Hippocampal formation (tissue), 2 donors: Measurements from ENCODE around the gene RMRP.
A peak's percentile ranks its signal among the peaks of the same experiment; 100 is the strongest.
"Not testable (repeated sequence)": the region's sequence is repeated elsewhere in the genome, so short reads cannot be mapped to it uniquely, and the experiment has no call there.

Source experiments
- DNase-seq, 2 donors: peaks; one replicate each; lab custom pipeline; 2025; lab: John Stamatoyannopoulos, UW

Gene RMRP

DNA sequence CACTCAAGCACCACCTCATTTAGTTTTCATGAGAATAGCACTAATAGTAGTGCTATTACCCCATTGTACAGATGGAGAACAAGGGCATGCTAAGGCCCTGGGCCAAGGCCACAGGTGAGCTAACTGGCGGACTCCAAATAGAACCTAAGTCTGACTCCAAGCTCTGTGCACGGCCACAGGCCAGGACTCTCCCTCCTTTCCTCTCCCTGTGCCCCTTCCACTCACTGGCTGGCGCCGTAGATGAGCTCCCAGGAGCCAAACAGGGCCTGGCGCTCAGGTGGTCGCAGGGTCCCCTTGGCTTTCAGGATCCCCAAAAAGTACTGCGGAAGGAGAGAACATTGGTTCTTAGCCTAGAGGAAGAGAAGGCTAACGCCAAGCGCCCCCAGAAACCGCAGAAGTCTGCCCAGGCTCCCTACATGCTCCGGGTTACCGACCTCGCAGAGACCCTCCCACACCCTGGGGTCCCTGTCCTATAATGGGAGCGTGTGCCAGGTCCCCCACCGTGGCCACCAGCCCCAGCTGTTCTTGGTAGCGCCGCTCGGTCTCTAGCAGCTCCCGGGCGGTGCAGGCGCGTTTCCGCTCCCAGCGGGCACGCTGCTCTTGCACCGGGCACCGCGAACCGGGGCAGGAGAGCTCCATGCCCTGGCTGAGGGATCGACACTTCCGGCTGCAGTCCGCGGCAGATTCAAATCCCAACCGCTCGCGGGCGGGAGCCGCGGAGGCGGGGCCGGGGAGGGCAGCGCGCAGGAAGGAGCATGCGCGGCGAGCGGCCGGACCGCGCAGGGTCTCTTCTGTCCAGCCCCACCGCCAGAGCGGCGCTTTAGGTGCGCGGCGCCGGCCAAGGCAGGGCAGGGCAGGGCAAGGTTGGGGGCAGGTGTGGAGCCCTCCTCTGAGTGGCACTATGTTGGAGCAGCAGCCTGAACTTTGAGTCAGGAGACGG lies 7.0 kb upstream of the RMRP start, which contains the start of gene ARHGEF39:
TSS of gene ARHGEF39 (minus strand) at position 665 of the 940 bp plus-strand sequence. CDS start at position 639, 26 bp downstream.
- peak; percentile 15 to 66 for DNase-seq

DNA sequence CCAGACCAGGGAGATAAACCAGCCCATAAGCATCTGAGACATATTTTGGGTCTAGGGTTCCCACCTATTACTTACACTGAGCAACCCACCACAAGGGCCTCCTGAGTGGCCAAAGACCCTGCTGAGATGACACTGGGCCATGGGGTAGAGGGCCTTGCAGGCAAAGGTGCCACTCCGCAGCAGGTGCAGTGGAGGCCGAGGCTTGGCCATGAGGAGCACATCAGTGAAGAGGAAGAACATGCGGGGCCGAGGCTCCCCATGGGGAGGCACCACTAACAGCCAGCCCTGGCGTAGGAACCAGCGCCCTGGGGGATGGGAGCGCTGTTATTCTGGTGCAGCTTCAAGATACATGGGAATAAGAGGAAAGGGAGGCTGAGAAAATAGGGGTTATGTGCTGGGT lies 4.6 kb upstream of the RMRP start:
- DNase-seq, result no peak

DNA sequence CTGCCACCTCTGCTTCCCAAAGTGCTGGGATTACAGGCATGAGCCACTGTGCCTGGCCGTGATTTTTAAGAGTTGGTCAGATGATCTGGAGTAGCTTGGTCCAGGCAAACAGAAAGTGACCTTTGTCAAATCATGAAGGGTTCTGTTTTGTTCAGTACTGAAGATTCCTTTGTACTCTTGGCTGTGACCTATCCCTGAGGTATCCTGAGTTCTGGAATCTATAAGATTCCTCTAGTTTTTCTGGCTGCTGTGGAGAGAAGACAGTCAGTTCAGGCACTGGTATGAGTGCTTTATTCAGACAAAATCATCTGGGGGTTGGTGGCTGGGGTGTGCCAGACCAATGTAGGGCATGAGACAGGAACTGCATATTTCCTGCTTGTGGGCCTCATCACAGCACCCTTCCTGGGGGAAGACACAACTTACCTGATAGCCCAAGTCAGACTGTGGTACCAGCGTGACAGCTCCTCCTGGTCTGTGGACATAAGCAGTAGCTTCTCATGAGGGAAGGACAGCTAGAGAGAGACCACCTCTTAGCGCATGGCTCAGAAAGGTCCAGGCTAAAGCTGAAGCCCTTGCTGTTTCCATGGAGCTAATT lies 4.0 kb upstream of the RMRP start:
- no peak for DNase-seq

DNA sequence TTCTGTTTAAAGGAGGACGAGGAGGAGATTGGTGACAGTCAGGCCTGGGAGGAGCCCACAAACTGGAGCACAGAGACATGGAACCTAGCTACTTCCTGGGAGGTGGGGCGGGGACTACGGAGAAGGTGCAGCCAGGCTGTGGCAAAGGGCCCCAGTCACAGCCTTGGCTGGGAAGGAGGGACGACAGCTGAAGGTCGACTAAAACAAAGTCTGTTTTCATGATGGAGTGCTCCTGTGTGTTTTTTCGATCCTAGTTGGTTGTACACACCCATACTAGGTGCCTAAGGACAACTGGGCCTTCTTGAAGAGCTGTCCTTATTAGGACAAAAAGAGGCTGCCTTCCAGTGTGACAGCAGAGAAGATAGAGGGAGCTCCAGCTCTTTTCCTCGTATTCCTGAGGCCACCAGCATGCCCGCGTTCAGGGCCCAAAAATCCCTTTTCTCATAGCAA lies 3.2 kb upstream of the RMRP start:
- DNase-seq, result no peak

DNA sequence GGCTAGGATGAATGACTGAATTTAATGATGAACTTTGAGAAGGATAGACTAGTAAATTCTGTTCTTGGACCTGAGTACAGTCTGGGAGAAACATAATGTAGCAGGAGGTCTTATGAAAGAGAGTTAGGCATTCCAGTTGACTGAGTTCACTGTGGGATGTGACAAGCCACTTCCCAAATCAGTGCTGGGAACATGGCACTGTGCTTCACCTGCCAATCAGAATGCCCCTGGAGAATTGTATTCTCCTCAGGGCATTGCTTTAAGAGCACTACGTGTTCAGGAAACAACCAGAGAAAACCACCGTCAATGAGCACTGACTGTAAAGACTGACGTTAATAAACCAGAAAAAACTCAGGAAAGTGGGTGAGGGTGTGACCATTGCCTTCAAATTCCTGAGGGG lies 1.5 kb upstream of the RMRP start:
- no peak for DNase-seq

DNA sequence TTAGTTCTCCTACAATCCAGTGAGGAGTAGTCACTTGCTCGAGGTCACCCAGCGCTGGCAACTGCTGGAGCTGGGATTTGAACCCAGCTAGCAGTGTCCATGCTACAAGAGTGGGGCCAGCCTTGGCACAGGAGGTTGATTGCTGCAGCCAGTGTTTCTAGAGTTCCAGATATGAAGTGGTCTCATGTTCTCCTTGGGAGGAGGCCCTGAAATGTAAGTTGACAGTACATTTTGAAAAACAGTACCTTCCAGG lies 1.1 kb upstream of the RMRP start:
- DNase-seq, result no peak

DNA sequence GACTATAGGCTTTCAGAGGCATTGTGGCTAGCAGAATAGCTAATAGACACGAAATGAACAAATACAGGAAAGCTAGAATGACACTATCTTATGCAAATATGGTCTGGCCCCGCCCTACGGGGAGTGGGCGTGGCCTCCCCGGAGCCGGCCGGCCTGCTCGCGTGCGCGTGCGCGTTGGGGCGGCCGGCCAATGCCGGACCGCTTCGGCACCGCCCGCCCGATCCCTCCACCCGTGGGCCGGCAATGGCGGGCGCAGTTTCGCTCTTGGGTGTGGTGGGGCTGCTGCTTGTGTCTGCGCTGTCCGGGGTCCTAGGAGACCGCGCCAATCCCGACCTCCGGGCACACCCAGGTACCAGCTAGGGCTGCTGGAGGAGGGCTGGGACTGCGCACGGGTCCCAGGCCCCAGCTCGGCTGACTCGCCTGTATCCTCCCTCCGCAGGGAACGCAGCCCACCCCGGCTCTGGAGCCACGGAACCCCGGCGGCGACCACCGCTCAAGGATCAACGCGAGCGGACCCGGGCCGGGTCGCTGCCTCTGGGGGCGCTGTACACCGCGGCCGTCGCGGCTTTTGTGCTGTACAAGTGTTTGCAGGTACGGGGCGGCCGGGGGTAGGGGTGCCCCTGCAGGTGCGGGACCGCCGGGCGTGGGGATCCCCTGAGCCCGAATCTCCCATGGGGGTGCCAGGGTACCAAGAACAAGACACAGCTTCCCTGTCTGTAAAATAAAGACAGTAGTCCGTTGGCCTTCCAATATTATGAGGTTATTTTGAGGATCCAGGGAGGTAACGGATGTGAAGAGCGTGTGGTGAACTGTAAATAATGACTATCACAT lies 533 bp upstream of the RMRP start, which contains the start of gene CCDC107:
TSS of gene CCDC107 (plus strand) at position 156 of the 831 bp plus-strand sequence. CDS start at position 244, 88 bp downstream.
- peak; percentile 79 to 91 for DNase-seq

DNA sequence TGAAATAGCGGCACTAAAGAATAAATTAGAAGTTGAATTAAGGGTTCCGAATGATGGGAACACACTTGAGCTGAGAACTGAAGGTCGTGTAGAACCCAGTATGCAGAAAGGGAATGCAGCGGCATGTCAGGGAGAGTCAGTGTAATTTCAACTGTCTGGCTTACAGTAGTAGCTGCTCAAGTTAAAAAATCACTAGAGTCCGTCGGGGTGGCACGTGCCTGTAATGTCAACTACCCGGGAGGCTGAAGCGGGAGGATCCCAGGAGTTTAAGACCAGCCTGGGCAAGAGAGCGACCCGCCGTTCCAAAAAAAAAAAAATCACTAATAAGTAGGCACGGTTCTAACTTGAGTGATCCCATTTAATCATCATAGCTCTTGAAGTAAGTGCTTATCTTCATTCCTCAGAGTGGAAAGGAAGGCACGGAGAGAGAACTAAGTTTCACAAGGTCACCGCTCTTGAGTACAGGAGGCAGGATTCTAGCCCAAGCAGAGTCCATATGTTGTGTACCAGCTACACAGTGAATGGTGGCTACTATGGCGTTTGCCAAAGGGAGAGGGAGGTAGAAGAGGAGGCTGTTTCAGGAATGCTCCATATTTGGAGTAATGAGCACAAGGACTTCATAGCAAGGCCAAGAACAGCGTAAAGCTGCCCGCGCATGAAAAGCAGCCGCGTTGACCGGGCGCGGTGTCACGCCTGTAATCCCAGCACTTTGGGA lies 831 bp downstream of the RMRP start:
- peak in 1 of 2 donors; percentile 7 for DNase-seq

DNA sequence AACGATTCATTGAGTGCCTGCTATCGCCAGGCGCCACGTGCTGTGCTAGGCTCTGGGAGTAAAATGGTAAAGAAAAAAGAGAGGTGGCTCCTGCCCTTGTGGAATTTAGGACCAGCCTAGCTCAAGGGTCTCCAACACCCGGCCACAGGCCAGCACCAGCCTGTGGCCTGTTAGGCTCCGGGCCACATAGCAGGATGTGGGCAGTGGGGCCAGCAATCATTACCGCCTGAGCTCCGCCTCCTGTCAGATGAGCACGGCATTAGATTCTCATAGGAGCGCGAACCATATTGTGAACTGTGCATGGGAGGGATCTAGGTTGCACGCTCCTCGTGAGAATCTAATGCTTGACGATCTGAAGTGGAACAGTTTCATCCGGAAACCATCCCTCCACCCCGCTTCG lies 1.5 kb downstream of the RMRP start:
- DNase-seq, result no peak

DNA sequence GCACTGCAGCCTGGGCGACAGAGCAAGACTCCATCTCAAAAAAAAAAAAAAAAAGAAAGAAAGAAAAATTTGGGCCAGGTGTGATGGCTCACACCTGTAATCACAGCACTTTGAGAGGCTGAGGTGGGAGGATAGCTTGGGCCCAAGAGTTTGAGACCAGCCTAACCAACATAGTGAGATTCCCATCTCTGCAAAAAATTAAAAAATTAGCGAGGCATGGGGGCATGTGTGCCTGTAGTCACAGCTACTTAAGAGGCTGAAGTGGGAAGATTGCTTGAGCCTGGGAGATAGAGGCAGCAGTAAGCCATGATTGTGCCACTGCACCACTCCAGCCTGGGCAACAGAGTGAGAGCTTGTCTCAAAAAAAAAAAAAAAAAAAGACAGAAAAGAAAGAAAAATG lies 4.2 kb downstream of the RMRP start:
- no peak for DNase-seq

DNA sequence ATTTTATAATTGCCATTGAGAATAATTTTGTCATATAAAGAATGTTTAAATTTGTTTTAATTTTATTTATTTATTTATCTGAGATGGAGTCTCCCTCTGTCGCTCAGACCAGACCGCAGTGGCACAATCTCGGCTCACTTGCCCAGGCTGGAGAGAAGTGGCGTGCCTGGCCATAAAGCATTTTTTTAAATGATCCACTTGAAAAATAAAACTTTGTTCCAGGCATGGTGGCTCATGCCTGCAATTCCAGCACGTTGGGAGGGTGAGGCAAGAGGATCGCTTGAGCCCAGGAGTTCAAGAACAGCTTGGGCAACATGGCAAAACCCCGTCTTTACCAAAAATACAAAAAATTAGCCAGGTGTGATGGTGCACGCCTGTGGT lies 5.0 kb downstream of the RMRP start:
- no peak for DNase-seq

DNA sequence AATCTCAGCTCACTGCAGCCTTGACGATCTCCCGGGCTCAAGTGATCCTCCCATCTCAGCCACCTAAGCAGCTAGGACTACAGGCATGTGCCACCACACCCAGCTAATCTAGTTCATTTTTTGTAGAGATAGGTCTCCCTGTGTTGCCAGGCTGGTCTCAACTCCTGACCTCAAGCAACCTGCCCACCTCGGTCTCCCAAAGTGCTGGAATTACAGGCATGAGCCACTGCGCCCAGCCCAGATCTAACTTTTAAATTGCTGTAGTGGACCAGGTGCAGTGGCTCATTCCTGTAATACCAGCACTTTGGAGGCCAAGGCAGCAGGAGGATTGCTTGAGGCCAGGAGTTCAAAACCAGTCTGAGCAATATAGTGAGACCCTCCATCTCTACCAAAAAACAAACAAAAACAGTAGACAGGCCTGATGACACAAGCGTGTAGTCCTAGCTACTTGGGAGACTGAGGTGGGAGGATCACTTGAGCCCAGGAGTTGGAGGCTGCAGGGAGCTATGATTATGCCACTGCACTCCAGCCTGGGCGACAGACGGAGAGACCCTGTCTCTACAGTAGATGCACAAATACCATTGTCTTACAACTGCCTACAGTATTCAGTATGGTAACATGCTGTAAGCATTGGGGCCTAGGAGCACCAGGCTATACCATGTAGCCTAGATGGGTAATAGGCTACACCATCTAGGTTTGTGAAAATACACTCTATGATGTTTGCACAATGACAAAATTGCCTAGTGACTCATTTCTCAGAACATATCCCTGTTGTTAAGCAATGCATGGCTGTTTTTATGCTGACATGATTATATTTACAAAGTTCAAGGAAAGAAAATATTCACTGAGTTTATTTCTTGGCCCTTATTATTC lies 5.6 kb downstream of the RMRP start:
- DNase-seq, result no peak

DNA sequence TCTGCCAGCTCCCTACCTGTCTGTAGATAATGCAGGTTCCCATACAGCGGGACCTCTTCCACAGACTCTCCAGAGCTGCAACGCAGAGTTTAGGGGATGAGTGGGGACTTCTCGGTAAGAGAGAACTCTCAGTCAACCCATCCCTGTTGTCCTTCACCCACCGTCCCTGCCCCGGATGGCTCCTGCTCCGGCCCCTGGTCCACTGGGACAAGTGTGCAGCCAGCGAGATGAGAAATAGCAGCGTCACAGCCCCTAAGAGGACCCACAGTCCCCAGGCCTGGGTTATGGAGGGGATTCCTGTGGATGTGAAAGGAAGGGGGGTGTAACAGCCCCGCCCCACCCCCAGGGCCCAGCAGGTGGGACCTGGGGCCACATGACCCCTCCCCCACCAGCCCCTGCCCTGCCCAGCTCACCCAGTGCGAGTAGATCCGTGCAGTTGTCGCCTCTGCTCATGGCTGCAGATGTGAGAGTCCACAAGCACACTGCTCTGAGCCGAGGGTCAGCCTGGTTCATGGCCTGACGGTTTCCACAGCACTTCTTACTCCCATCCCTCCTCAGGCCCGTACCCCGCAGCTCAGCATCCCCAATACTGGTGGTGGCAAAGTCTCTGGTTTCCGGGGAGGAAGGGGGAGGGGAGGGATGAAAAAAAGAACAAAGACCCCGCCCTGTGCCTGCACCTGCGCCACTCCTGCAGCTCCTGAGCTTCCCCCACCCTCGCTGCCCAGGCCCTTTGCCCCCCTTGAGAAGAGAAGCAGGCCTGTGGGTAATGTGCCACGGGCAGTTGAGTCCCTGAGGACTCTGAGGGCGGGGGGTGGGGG lies 7.3 kb downstream of the RMRP start, which contains the start of gene SIT1:
TSS of gene SIT1 (minus strand) at position 591 of the 818 bp plus-strand sequence. CDS start at position 513, 78 bp downstream.
- no peak for DNase-seq

DNA sequence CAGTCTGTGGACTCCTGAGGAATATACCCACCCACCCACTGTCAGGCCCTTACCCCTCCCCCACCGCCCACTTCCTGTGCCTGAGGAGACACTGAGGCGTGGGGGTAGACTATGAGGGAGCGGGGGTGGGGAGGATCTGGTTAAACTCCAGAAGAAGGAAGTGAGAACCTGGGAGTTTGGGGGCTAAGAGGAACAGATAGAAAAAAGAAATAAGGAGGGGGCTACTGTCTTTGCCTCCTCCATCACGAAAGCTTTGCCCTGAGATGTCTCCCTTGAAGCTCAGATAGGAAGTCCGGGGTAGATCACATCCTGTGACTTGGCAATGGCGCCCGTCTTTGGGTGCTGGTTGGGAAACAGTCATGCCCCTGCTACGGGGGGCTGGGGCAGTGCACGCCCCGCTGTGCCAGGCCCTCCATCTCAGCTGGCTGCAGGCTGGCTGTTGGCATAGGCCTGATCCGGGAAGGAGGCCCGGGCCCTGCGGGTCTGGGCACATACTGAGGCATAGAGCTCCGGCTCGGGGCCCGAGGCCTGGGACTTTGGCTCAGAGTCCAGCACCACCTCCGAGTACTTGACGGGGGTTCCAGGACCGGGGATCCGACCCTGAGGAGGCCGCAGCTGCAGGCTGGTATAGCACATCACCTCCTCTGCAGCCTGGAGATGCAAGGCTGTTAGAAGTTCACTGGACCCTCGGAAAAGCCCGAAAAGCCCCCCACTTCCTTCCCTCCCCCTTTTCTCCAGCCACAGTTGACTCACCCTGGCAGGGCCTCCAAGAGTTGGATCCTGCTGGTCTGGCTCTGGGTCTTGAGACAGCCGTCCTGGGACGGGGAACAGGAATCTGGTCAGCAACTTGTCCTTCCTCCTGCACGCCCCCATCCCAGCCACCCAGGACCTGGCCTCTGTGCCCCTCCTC lies 8.1 kb downstream of the RMRP start:
- no peak for DNase-seq

DNA sequence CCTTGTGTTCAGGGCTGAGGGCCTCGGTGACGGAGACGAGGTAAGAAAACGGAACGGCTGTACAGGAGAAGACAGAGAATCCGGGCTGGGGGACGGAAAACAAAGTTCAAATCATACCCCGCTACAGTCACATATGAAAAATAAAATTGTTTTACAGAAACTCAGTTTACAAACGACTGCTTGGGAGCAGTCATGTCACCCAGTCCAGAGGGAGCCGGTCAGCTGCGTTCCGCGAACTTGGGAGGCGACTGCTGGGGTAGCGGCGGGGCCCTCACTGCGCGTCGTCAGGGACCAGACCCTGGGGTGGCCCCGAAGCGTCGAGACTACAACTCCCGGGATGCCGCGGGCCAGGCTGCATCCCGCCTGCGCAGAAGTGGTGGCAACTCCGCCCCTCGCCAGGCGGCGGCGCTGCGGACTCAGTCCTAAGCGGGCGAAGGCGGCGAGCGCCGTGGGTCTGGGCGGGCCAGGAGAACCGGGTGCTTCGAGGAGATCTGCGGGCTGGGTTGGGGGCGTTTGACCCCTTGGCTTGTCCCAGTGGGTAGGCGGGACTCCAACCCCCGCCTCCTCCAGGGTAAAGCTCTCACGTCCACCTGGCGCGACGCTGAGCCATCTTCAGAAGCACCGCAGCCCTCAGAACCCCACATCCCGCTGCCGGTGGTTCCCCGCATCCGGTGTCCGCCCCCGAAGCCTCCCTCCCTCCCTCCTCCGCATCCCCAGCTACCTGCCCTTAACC lies 11.1 kb downstream of the RMRP start:
- peak; percentile 72 to 88 for DNase-seq

DNA sequence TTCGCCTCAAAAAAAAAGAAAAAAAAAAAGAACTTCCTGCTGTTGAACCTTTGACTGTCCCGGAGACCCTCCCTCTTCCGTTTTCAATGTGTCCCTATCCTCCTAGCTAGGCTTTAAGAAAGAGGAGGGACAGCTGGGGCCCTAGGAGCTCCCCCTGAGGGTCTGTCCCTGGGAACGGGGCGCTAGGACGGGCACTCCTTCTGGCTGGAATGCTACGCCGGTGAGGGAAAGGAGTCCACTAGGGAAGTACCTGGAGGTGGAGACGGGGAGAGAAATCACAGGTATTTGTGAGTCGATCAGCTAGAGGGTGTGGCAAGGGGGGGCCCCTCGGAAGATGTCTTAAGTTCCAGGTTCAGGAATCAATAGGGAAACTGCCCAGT lies 11.7 kb downstream of the RMRP start:
- DNase-seq, result peak in 1 of 2 donors; percentile 39

DNA sequence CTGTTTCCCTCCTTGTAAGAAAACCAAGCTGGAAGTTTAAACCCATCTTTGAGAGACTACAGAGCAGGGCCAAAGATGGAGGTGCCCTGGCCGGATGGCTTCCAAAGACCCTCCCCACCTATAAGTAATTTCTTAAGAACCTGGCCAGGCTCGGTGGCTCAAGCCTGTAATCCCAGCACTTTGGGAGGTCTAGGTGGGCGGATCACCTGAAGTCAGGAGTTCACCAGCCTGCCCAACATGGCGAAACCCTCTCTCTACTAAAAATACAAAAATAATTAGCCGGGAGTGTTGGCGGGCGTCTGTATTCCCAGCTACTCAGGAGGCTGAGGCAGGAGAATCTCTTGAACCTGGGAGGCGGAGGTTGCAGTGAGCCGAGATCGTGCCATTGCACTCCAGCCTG lies 12.1 kb downstream of the RMRP start:
- not testable (repeated sequence) for DNase-seq

DNA sequence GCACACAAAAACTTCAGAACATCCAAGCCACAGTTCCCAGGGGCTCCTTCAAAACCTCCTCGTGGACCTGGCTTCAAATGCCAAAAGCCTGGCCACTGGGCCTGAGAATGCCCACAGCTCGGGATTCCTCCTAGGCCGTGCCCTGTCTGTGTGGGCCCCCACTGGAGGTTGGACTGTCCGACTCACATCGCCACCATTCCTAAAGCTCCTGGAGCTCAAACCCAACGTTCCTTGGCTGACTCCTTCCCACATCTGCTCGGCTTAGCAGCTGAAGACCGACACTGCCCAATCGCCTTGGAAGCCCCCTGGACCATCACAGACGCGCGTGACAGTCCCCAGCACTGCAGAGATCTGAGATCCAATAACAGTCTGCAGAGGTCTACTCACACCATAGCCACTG lies 14.8 kb downstream of the RMRP start:
- DNase-seq, result no peak
